Psoas muscle (tissue), 8 donors: ENCODE data around the gene STK38. TPM values are rescaled to one million over a fixed set of nuclear protein-coding genes. Genes with fewer than 3 reads are reported as not detected.
A peak's percentile ranks its signal among the peaks of the same experiment; 100 is the strongest.
"Not testable (repeated sequence)": the region's sequence is repeated elsewhere in the genome, so short reads cannot be mapped to it uniquely, and the experiment has no call there.

Experiments used
- ATAC-seq, 4 donors: fragments of 200-7000 bp; cut with Tn5 transposase; one replicate each; pipeline ENCODE4 v1.9.1; 2020; ENCODE audit warnings: moderate library complexity in 3 of 4, mild to moderate bottlenecking in 2 of 4
- DNase-seq, 2 donors: peaks; one replicate each; pipeline ENCODE4 v3.0.0-alpha.2; 2020
- H3K27ac ChIP-seq: fragments of 200-600 bp; one replicate; pipeline ENCODE4 v1.8.0; 2022
- H3K27me3 ChIP-seq, 3 donors: fragments of 200-600 bp in 1 of 3; one replicate each; pipeline versions ENCODE4 v1.6.1 to v1.8.0; 2013 to 2022; ENCODE audit warnings: low read length in 2 of 3, mild to moderate bottlenecking in 2 of 3, moderate library complexity in 1 of 3; ENCODE audit not compliant: insufficient read depth in 3 of 3
- H3K36me3 ChIP-seq, 2 donors: fragments of 200-600 bp in 1 of 2; one replicate each; pipeline versions ENCODE4 v1.6.1 to v1.8.0; 2013 to 2022; ENCODE audit warnings: low read depth in 1 of 2, mild to moderate bottlenecking in 1 of 2, moderate library complexity in 1 of 2; ENCODE audit not compliant: insufficient read depth in 1 of 2
- H3K4me1 ChIP-seq: fragments of 200-600 bp; one replicate; pipeline ENCODE4 v1.8.0; 2022
- H3K4me3 ChIP-seq: fragments of 200-600 bp; one replicate; pipeline ENCODE4 v1.8.0; 2022; ENCODE audit warnings: mild to moderate bottlenecking
- H3K9me3 ChIP-seq: fragments of 200-600 bp; one replicate; pipeline ENCODE4 v1.8.0; 2022
- CTCF ChIP-seq: fragments of 200-600 bp; IDR thresholded peaks from one replicate; pipeline ENCODE4 v1.8.0; 2022; ENCODE audit warnings: antibody characterized with exemption
- WGBS, 3 donors: extraction: QIAGEN DNeasy Blood & Tissue Kit; methylation state at CpG; one replicate each; pipeline versions ENCODE4 v1.1.6 to v1.1.7; 2013; 5-methylcytosine and 5-hydroxymethylcytosine counted together
- intact Hi-C, 2 donors: fragments of 100-400 bp; cut with DNase I; formaldehyde crosslinking; loops; one replicate each; pipeline versions ENCODE4 v1.11.0 to v1.14.2; 2022
- polyA plus RNA-seq, 3 donors: library from polyadenylated mRNA; stranded (reverse); fragments of 200-250 nt; gene quantifications; one replicate each; pipeline ENCODE4 v1.2.3, GENCODE V29; 2013
- total RNA-seq, 4 donors: library from RNA; stranded (reverse); fragmentation: NEBNext Ultra II Directional in 2 of 4; extraction: Animal tissue kit (Norgen Biotek cat#: 25700) in 2 of 4; gene quantifications; one replicate each; pipeline versions ENCODE4 v1.2.1 to v1.2.4, GENCODE V29; 2021 to 2023
- donor health status: healthy with polysubstance abuse.
- donor health status: DM: no; HTN: no; CAD: no; lungs with moderate emphysema.
- donor health status: Bipolar disorder and iron deficiency.
- donor health status: healthy.
- donor health status: DM: yes; HTN: yes; CAD: no.
- donor health status: DM: no; HTN: no; CAD: no.
- donor health status: DM: no; HTN: no; CAD: no.
- donor health status: DM: yes; HTN: yes; CAD: no.

Gene STK38
- total and polyA plus RNA-seq, 7 donors, result 7.7 to 18.9 (median 11.7) TPM

- peak; percentile 23 to 37 (median 28) for ATAC-seq
- TF ChIP-seq CTCF, result no peak
- DNase-seq, result peak; percentile 41 to 75
- intact Hi-C loops, result loop anchor here (5.0 to 10.0 kb wide), 2 partner anchors 149 to 151 kb away; partner anchors contain the start of genes KCTD20 (in 2 of the 2) and PXT1 (in 2 of the 2)
- Histone ChIP-seq H3K27me3 (no peaks in the 10 kb centered on the region), H3K4me3 (peak overlapping the region; percentile 86), H3K9me3 (no peaks in the 10 kb centered on the region), H3K4me1 (peaks cover 25% of the 10 kb centered on the region), H3K36me3 (peaks cover under 1 to 28% of the 10 kb centered on the region in 2 donors), H3K27ac (peak overlapping the region; percentile 96)
- WGBS, 3 donors, result 3 to 10% (median 9%) methylated on average over 15 of the region's 15 CpGs
Observed at GRCh38 chr6:36593569-36594028, 46.3 kb upstream of the STK38 start.

GRCh38 chr6:36592221-36592655 lies 45.0 kb upstream of the STK38 start:
- peaks cover 12% of the 10 kb centered on the region for H3K4me1 ChIP-seq
- H3K9me3 ChIP-seq, result no peaks in the 10 kb centered on the region
- no peak overlapping the region for H3K4me3 ChIP-seq
- H3K27me3 ChIP-seq, result no peaks in the 10 kb centered on the region
- H3K27ac ChIP-seq, result peak overlapping the region; percentile 96
- peaks cover 0 to 15% of the 10 kb centered on the region in 2 donors for H3K36me3 ChIP-seq
- DNase-seq, result no peak
- WGBS, 3 donors, result 89 to 94% (median 91%) methylated on average over 12 of the region's 12 CpGs
- intact Hi-C loops, result loop anchor here (5.0 to 10.0 kb wide), 2 partner anchors 147 to 150 kb away; partner anchors contain the start of genes KCTD20 (in 2 of the 2) and PXT1 (in 2 of the 2)
- no peak for ATAC-seq
- TF ChIP-seq CTCF, result no peak

GRCh38 chr6:36590237-36590636 lies 43.0 kb upstream of the STK38 start:
- Histone ChIP-seq H3K36me3 (peaks cover 0 to under 1% of the 10 kb centered on the region in 2 donors), H3K27me3 (no peaks in the 10 kb centered on the region), H3K4me3 (no peak overlapping the region), H3K9me3 (no peaks in the 10 kb centered on the region), H3K4me1 (peaks cover 6% of the 10 kb centered on the region), H3K27ac (no peak overlapping the region)
- 83 to 100% (median 85%) methylated on average over 1 of the region's 1 CpG for WGBS, 3 donors
- TF ChIP-seq CTCF, result no peak
- ATAC-seq, result no peak
- DNase-seq, result no peak
- intact Hi-C loops, result loop anchor here (5.0 to 10.0 kb wide), 2 partner anchors 145 to 148 kb away; partner anchors contain the start of genes KCTD20 (in 2 of the 2) and PXT1 (in 2 of the 2)

- H3K9me3 ChIP-seq, intact Hi-C loops, H3K27me3 ChIP-seq, DNase-seq, H3K36me3 ChIP-seq, H3K27ac ChIP-seq, H3K4me3 ChIP-seq, H3K4me1 ChIP-seq, ATAC-seq: not testable (repeated sequence)
- WGBS, 3 donors, result 90 to 95% (median 92%) methylated on average over 9 of the region's 9 CpGs
Observed at GRCh38 chr6:36589025-36589400, 41.7 kb upstream of the STK38 start.

GRCh38 chr6:36586606-36587005 lies 39.3 kb upstream of the STK38 start:
- ATAC-seq (no peak), DNase-seq (no peak)
- no peak for TF ChIP-seq CTCF
- no peaks in the 10 kb centered on the region for H3K9me3 ChIP-seq
- H3K27ac ChIP-seq, result no peak overlapping the region
- no peak overlapping the region for H3K4me3 ChIP-seq
- intact Hi-C loops, result no loop called here
- no peaks in the 10 kb centered on the region for H3K4me1 ChIP-seq
- WGBS, 3 donors, result 69 to 75% (median 74%) methylated on average over 1 of the region's 1 CpG
- no peaks in the 10 kb centered on the region for H3K36me3 ChIP-seq
- no peaks in the 10 kb centered on the region for H3K27me3 ChIP-seq
